ENCODE data around the gene PRRC2C.
"Not testable (repeated sequence)": the region's sequence is repeated elsewhere in the genome, so short reads cannot be mapped to it uniquely, and the experiment has no call there.

The PRRC2C gene

DNA sequence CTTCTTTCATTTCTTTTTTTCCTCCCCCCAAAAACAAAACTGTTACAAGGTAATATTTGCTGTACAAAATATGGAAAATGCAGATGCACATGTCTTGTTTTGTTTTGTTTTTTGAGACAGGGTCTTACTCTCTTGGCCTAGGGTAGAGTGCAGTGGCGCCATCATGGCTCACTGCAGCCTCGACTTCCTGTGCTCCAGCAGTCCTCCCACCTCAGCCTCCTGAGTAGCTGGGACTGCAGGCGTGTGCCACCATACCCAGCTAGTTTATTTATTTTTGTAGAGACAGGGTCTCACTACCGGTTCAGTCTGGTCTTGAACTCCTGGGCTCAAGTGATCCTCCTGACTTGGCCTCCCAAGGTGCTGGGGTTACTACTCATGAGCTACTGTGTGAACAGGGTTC, 15.5 kb downstream of the PRRC2C start:
- no peak for DNase-seq

DNA sequence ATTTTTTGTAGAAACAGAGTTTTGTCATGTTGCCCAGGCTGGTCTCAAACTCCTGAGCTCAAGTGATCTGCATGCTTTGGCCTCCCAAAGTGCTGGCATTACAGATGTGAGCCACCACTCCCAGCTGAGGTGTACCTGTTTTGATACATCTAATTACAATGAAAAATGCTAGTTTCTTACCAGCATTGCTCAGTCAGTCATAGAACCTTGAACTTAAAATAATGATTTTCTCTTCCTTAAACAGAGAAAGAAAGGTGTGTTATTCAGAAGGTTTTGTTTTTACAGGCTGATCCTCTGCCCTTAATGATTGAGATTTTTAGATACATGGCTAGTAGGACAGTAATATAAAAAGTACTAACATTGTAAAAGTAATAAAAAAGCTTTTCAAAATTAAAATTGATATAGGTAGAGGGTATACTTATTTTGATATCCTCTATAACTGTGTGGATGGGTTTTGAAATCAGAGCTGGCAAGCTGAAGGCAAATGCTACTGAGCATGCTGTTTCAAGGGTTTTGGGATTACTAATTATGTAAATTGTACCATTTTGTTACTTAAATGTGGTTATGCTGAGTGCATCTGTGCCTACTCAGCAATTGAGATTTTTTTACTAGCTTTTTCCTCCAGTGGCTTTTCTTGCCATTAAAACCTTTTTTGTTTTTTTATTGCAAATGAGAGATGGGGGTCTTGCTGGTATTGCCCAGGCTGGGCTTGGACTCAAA, 16.1 kb downstream of the PRRC2C start:
- DNase-seq = no peak

DNA sequence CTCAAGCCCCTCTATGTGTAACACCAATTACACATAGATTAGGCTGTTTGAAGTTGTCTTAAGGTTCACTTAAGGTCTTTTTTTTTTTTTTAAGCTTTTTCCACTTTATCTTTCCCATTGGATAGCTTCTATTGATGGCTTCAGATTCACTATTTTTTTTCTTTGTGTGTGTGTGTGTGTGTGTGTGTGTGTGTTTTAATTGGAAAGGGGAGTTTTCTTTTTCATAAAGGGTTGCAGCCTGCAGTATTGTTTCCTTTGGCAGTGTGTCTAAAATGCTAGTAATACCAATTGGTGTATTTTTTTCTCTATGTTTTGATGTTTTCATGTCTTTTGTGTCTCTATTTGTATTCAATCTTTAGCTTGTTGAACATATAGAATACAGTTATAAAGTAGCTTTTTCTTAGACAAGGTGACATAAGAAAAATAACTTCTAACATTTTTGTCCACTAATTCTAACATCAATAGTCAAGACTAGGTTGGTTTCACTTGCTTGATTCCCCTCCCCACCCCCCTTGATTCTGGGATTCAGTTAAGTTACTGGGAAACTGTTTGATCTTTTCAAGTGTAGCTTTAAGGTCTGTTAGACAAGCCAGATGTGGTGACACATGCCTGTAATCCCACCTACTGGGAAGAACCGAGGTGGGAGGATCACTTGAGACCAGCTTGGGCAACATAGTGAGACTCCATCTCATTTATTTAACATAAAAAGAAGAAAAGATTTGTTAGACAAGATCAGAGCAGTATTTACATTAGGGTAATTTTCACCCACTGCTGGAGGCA, 21.4 kb downstream of the PRRC2C start:
- DNase-seq = no peak

DNA sequence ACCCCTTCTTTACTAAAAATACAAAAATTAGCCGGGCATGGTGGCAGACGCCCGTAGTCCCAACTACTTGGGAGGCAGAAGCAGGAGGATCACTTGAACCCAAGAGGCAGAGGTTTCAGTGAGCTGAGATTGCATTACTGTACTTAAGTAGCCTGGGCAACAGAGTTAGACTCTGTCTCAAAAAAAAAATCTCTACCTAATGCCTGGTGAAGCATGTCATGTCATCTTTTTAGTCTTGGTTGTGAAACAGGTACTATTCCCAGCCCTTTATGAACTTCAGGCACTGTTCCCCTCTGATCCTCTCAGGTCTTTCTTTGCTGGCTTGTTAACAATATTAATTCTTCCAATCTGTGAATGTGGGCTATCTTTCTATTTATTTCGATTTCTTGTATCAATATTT, 22.1 kb downstream of the PRRC2C start:
- no peak for DNase-seq

- no peak for DNase-seq
These were observed 23.9 kb downstream of the PRRC2C start for GRCh38 chr1:171509191-171509590.

DNA sequence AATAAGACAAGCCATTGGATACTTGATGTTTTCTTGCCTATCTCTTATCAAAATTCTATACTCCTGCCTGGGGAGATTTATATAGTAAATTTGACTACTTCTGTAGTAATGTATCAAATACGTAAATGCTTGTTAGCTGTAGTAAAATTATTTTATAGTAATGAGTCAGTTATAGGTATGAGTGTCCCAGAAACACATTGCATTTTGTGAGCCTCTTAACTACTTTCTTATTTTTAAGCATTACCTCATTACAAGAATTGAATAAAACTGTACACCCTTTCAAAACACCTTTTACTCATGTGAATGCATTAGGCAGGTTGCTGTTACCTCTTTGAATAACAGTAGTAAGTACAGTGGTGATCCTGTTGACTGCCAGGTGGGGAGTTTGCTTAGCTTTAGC, 28.4 kb downstream of the PRRC2C start:
- no peak for DNase-seq

DNA sequence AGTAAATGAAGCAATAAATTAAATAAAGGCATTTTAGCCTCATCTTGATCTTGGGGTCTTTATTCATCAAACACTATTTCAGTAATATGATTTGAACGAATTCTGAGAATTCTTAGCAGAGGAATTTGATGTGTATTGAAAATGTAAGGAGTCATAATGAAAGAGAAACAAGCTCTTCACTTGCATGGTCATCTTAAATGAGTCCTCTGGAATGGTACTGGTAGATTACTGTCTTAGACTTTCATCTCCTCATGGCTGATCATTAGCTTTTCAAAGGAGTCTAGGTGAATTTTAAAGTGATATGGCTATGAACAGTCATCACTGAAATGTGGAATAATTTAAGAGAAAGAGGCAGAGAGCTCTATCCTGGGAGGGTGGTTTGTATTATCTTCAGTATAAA, 30.0 kb downstream of the PRRC2C start:
- no peak for DNase-seq

DNA sequence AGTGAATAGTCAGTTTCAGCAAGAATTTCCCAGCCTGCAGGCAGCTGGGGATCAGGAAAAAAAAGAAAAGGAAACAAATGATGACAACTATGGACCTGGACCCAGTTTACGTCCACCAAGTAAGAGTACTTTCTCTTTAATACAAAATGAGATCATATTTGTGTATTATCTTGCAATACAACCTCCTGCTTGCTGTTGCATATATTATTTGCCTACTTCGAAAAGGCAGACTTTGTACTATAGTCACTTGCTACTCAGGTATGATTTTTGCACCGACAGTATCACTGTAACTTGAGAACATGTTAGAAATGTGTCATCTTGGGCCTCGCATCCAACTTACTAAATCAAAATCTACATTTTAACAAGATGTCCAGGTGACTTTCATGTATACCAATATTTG, 30.4 kb downstream of the PRRC2C start:
- DNase-seq = no peak

GRCh38 chr1:171521567-171521966, 36.2 kb downstream of the PRRC2C start:
- DNase-seq = no peak

DNA sequence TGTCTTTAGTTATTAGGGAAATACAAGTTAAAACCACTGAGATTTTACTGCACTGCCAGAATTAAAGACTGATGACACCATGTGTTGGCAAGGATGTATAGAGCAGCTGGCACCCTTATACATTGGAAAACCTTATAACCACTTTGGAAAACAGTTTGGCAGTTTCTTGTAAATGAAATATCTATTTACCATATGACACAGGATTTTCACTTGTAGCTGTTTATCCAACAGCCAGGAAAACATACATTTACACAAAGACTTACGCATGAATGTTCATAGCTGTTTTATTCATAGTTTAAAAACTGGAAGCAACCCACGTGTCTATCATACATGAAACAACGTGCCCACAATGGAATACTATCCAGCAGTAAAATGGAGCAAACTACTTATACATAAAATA, 45.3 kb downstream of the PRRC2C start:
- no peak for DNase-seq

- DNase-seq = no peak
These were observed 47.2 kb downstream of the PRRC2C start for GRCh38 chr1:171532520-171532919.

DNA sequence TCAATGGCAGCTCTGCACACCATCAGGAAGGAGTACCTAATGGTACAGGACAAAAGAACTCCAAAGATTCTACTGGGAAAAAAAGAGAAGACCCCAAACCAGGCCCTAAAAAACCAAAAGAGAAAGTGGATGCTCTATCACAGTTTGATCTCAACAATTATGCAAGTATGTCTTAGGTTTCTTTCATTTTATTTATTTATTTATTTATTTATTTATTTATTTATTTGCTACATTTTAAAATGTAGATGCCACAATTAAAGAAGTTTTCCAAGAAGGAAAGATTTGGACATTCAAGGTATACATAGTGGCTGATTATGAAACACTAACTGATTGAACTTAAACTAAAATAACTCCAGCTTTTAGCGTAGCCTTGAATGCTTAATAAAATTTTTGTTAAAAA, 60.2 kb downstream of the PRRC2C start:
- DNase-seq = no peak

- no peak for DNase-seq
These were observed 64.7 kb downstream of the PRRC2C start for GRCh38 chr1:171550050-171550449.

- DNase-seq = not testable (repeated sequence)
These were observed 65.3 kb downstream of the PRRC2C start for GRCh38 chr1:171550598-171551100.

DNA sequence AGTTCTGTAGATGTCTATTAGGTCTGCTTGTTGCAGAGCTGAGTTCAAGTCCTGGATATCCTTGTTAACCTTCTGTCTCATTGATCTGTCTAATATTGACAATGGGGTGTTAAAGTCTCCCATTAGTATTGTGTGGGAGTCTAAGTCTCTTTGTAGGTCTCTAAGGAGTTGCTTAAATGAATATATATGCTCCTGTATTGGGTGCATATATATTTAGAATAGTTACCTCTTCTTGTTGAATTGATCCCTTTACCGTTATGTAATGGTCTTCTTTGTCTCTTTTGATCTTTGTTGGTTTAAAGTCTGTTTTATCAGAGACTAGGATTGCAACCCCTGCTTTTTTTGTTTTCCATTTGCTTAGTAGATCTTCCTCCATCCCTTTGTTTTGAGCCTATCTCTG, 68.6 kb downstream of the PRRC2C start:
- DNase-seq = peak; percentile 17

DNA sequence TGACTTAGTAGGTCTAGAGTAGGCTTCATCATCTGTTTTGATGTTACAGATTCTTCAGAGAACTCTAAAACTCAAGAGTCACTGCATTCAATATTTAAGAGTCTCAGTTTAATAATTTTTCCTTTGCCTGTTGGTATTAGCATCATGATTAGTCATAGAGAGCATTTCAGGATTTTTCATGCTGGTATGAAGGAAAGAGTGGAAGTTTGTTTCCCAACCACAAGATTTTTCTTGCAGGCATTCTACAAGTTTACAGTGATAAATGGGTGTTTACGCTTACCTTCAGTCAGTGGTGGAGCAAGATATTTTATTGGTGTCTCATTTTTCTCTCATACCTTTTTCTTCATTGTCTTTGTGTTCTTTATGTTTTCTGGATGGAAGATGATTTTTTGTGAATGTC, 78.3 kb downstream of the PRRC2C start:
- DNase-seq = no peak

- no peak for DNase-seq
These were observed 81.1 kb downstream of the PRRC2C start for GRCh38 chr1:171566467-171566866.

GRCh38 chr1:171570295-171570694, 85.0 kb downstream of the PRRC2C start:
- DNase-seq = no peak

GRCh38 chr1:171576144-171576543, 90.8 kb downstream of the PRRC2C start:
- no peak for DNase-seq

GRCh38 chr1:171581226-171581625, 95.9 kb downstream of the PRRC2C start:
- no peak for DNase-seq

- no peak for DNase-seq
These were observed 96.4 kb downstream of the PRRC2C start for GRCh38 chr1:171581766-171582165.

GRCh38 chr1:171582589-171582988, 97.3 kb downstream of the PRRC2C start:
- DNase-seq = no peak

DNA sequence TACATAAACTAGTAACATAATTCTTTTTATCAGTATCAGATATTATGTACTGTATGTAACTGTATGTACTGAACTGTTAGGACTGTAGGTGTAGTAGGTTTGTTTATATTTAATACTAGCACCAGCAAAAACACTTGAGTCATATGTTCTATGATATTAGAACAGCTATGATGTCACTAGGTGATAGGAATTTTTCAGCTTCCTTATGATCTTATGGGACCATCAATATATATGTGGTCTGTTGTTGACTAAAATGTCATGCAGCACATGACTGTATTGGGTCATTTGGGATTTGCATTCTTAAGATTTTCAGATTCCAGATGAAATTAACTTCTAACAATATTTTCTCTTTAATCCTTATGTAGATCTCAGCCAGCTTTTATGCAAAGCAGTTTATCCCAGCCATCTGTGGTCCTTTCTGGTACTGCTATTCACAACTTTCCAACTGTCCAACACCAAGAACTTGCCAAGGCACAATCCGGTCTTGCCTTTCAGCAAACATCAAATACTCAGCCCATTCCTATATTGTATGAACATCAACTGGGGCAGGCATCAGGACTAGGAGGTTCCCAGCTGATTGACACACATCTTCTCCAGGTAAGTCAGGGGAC, 98.4 kb downstream of the PRRC2C start:
- no peak for DNase-seq

GRCh38 chr1:171585715-171586114, 100.4 kb downstream of the PRRC2C start:
- DNase-seq = no peak
